ENCODE data around the gene CACNA1F. TPM values are rescaled to one million over a fixed set of nuclear protein-coding genes. Genes with fewer than 3 reads are reported as not detected.

CACNA1F gene
- total RNA-seq, 1 donor from 2014 or later, result 0.28 TPM

GRCh38 chrX:49227726-49228125, 5.4 kb downstream of the CACNA1F start:
- no peak for ATAC-seq

- no peak for ATAC-seq
Measured at GRCh38 chrX:49226946-49227345, 6.2 kb downstream of the CACNA1F start.

GRCh38 chrX:49225858-49226257, 7.3 kb downstream of the CACNA1F start:
- ATAC-seq, result no peak

- ATAC-seq, result no peak
Measured at GRCh38 chrX:49221868-49222267, 11.3 kb downstream of the CACNA1F start.

- ATAC-seq, result no peak
Measured at GRCh38 chrX:49220100-49220499, 13.0 kb downstream of the CACNA1F start.

GRCh38 chrX:49214996-49215526, 18.1 kb downstream of the CACNA1F start:
- no peak for ATAC-seq

GRCh38 chrX:49214416-49214815, 18.7 kb downstream of the CACNA1F start:
- no peak for ATAC-seq

GRCh38 chrX:49212861-49213260, 20.3 kb downstream of the CACNA1F start:
- no peak for ATAC-seq

GRCh38 chrX:49212209-49212608, 20.9 kb downstream of the CACNA1F start:
- no peak for ATAC-seq

GRCh38 chrX:49211074-49211473, 22.1 kb downstream of the CACNA1F start:
- no peak for ATAC-seq

- ATAC-seq, result no peak
Measured at GRCh38 chrX:49210406-49210805, 22.7 kb downstream of the CACNA1F start.

- no peak for ATAC-seq
Measured at GRCh38 chrX:49209434-49210251, 23.5 kb downstream of the CACNA1F start.

- ATAC-seq, result no peak
Measured at GRCh38 chrX:49208399-49208798, 24.7 kb downstream of the CACNA1F start.

- ATAC-seq, result no peak
Measured at GRCh38 chrX:49206543-49206942, 26.6 kb downstream of the CACNA1F start.

- no peak for ATAC-seq
Measured at GRCh38 chrX:49205443-49205842, 27.7 kb downstream of the CACNA1F start.

- ATAC-seq, result no peak
Measured at GRCh38 chrX:49204709-49205108, 28.4 kb downstream of the CACNA1F start.

- ATAC-seq, result no peak
Measured at GRCh38 chrX:49204017-49204416, 29.1 kb downstream of the CACNA1F start.

GRCh38 chrX:49203536-49203935, 29.6 kb downstream of the CACNA1F start:
- no peak for ATAC-seq

- ATAC-seq, result no peak
Measured at GRCh38 chrX:49202022-49202421, 31.1 kb downstream of the CACNA1F start.

GRCh38 chrX:49199906-49200771, 33.0 kb downstream of the CACNA1F start, which contains the start of gene SYP:
SYP (minus strand) TSS chrX:49200193; CDS start chrX:49200186, 7 bp downstream.
- peak; percentile 95 for ATAC-seq

- no peak for ATAC-seq
Measured at GRCh38 chrX:49199315-49199595, 33.9 kb downstream of the CACNA1F start.

- ATAC-seq, result no peak
Measured at GRCh38 chrX:49198540-49199314, 34.4 kb downstream of the CACNA1F start.
